ENCODE data around the gene ADCY5. TPM values are rescaled to one million over a fixed set of nuclear protein-coding genes. Genes with fewer than 3 reads are reported as not detected.

The ADCY5 gene
- total RNA-seq, 1 donor from 2014 or later: under 0.01 TPM

GRCh38 chr3:123305192-123305591 is 143.7 kb downstream of the ADCY5 start:
- DNase-seq (ENCODE audit: low read depth in 2 of 2): no peak

GRCh38 chr3:123303976-123304560 is 144.8 kb downstream of the ADCY5 start:
- DNase-seq (ENCODE audit: low read depth in 2 of 2): no peak

- DNase-seq (ENCODE audit: low read depth in 2 of 2): no peak
Observed at GRCh38 chr3:123302961-123303360, 145.9 kb downstream of the ADCY5 start.

GRCh38 chr3:123301331-123302184 is 147.3 kb downstream of the ADCY5 start:
- no peak for DNase-seq (ENCODE audit: low read depth in 2 of 2)

- DNase-seq (ENCODE audit: low read depth in 2 of 2): no peak
Observed at GRCh38 chr3:123300583-123300982, 148.3 kb downstream of the ADCY5 start.

- DNase-seq (ENCODE audit: low read depth in 2 of 2): no peak
Observed at GRCh38 chr3:123300056-123300455, 148.8 kb downstream of the ADCY5 start.

GRCh38 chr3:123299581-123299980 is 149.3 kb downstream of the ADCY5 start:
- no peak for DNase-seq (ENCODE audit: low read depth in 2 of 2)

GRCh38 chr3:123298903-123299302 is 150.0 kb downstream of the ADCY5 start:
- no peak for DNase-seq (ENCODE audit: low read depth in 2 of 2)

- no peak for DNase-seq (ENCODE audit: low read depth in 2 of 2)
Observed at GRCh38 chr3:123297627-123297899, 151.3 kb downstream of the ADCY5 start.

GRCh38 chr3:123296836-123297626 is 151.9 kb downstream of the ADCY5 start:
- no peak for DNase-seq (ENCODE audit: low read depth in 2 of 2)

- no peak for DNase-seq (ENCODE audit: low read depth in 2 of 2)
Observed at GRCh38 chr3:123296261-123296660, 152.6 kb downstream of the ADCY5 start.

GRCh38 chr3:123295901-123296250 is 153.0 kb downstream of the ADCY5 start:
- DNase-seq (ENCODE audit: low read depth in 2 of 2): no peak

GRCh38 chr3:123295171-123295900 is 153.6 kb downstream of the ADCY5 start:
- DNase-seq (ENCODE audit: low read depth in 2 of 2): no peak

- DNase-seq (ENCODE audit: low read depth in 2 of 2): no peak
Observed at GRCh38 chr3:123294296-123294938, 154.5 kb downstream of the ADCY5 start.

GRCh38 chr3:123292321-123293310 is 156.3 kb downstream of the ADCY5 start:
- DNase-seq (ENCODE audit: low read depth in 2 of 2): no peak

- DNase-seq (ENCODE audit: low read depth in 2 of 2): no peak
Observed at GRCh38 chr3:123291404-123291803, 157.5 kb downstream of the ADCY5 start.

- no peak for DNase-seq (ENCODE audit: low read depth in 2 of 2)
Observed at GRCh38 chr3:123290962-123291361, 157.9 kb downstream of the ADCY5 start.

GRCh38 chr3:123290107-123290930 is 158.6 kb downstream of the ADCY5 start:
- DNase-seq (ENCODE audit: low read depth in 2 of 2): no peak

- DNase-seq (ENCODE audit: low read depth in 2 of 2): no peak
Observed at GRCh38 chr3:123289391-123290106, 159.3 kb downstream of the ADCY5 start.

Data from dermis microvascular lymphatic vessel endothelial cell (primary cell).